ENCODE results near the gene TNRC6C.

Gene TNRC6C, protein sequence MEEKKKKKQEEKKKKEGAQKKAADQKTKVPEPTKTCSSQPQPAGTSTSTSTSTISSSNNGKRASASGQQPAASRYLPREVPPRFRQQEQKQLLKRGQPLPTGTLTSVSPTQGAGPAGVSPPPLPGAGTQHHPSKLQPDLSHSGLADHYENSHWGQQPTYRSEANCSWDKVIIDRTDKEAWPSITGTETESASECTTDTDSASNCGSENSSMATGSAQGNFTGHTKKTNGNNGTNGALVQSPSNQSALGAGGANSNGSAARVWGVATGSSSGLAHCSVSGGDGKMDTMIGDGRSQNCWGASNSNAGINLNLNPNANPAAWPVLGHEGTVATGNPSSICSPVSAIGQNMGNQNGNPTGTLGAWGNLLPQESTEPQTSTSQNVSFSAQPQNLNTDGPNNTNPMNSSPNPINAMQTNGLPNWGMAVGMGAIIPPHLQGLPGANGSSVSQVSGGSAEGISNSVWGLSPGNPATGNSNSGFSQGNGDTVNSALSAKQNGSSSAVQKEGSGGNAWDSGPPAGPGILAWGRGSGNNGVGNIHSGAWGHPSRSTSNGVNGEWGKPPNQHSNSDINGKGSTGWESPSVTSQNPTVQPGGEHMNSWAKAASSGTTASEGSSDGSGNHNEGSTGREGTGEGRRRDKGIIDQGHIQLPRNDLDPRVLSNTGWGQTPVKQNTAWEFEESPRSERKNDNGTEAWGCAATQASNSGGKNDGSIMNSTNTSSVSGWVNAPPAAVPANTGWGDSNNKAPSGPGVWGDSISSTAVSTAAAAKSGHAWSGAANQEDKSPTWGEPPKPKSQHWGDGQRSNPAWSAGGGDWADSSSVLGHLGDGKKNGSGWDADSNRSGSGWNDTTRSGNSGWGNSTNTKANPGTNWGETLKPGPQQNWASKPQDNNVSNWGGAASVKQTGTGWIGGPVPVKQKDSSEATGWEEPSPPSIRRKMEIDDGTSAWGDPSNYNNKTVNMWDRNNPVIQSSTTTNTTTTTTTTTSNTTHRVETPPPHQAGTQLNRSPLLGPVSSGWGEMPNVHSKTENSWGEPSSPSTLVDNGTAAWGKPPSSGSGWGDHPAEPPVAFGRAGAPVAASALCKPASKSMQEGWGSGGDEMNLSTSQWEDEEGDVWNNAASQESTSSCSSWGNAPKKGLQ (N-terminal part only)

DNA sequence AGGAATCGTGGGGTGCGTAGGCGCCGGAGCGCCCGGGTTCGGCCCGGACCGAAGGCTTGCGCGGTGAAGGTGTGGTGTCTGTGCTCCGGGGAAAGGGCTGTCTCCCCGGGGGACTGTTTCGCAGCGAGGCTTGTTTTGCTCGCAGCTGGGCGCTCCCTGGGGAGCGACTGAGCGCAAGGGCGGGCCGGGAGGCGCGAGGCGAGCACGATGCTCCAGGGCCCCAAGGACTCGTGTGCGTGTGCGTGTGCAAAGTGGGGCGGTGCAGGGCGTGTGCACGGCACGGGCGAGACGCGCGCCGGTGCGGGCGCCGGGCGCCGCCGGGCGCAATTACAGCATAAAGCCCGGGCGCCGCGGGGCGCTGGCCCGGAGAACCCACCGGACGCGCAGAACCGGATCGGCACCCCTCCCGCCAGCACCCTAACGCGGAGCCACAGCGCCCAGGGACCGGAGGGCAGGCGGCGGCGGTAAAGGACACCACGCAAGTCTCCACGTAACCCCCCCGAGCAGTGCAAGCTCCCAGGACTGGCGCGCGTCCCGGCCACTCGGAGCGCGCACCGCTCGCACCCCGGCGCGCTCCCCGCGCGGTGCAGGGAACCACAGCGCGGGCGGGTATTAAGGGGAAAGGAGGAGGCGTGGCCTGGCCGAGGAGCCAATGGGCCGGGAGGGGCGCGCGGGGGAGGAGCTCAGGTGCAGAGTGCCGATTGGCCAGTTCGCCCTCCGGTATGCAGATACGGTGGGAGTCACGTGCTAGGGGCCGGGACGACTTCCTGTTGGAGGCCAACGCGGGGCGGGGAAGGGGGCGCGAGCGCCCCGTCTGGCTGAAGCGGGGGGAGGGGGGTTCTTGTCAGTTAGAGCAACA lies at the start of gene TNRC6C:
TSS of gene TNRC6C (plus strand) at position 847 of the 859 bp plus-strand sequence. CDS start 45,504 bp downstream, outside the sequence.
- DNase-seq = peak; percentile 99

DNA sequence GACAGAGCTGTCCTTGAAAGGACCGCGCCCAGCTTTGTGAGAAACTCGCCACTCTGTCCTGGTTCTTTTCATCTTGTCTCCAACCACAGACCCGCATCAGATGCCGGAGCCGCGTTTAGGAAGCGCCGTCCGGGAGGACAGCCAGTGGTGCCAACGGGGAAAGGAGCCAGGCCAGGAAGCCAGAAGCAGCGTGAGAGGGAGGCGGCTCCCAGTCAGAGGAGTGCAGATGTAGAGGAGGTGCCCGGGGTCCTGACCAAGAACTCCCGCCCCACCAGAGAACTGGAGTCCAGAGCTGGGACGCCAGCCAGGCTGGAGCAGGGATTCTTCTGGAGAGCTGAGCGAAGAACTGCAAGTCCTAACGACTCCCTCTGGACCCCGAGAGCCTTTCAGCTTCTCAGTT lies 49.3 kb upstream of the TNRC6C start:
- DNase-seq = no peak

DNA sequence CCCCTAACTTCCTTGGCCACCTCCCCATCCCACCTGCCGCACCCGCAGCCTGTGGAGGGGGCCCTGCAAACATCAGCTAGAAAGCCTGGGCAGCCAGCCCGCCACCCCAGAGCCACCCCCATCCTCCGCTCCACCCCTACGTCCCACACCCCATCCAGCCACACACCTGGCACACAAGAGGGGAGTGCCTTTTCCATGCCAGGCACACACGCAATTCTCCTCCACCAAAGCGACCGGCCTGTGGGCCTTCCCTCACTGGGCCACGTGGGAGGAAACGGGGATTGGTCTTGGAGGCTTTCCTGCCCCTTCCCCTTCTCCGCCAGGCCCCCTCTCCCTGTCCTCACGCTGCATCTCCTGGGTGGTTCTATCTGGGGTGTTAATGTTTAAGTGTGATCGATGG lies 48.7 kb upstream of the TNRC6C start:
- DNase-seq = no peak

DNA sequence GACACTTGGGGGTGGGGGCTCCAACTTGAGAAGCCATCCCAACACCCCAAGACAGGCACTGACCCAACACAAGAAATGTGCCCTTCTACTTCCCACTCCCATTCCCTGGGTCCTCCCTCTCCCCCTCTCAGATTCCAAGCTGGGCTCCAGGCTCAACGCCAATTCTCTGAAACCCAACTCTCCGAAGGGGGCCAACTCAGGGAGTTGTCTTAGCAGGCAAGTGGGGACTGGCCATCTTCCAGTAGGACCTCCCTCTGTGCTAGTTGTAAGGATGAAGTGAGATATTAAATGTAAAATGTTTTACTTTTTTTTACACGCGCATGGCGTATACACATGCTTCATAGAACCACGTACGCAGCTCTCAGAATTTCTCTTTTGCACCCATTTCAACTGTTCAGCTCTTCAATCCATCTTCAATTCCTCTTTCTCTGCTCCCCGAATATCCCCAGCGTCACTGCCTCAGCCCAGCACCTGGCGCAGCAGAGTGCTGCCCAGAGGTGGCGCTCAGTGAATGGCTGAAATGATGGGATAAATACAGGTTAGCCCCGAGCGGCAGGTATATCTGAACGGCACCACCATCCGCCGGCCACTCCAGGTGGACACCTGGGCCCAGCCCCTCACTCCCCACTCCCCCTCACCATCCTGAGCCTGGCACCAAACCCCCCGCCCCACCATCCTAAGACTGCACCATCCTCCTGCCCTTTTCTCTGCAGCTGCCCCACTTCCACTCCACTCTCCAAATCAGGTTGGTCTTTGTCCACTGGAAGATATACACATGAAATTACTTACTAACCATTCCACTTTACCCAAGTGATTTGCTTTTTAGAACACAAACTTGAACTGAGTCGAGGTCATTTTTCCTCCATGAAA lies 43.9 kb upstream of the TNRC6C start:
- DNase-seq = peak; percentile 39

DNA sequence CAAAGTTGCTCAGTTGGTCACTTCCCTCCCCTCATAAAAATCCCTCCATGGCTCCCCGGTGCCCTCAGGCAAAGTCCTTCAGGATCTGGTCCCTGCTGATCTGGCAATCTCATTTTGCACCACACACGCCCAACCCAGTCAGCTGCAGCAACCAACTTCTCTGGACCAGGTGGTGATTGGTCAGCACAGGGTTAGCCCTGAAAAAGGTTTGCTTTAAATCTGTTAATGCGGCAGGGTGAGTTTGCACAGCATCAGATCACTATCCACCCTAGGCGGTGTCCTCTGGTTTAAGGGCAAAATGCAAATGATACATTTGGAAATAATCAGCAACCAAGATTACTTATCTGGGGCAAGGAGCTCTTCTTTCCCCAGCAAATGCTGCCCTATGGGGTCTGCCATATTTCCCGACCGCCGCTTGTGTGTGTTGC lies 42.9 kb upstream of the TNRC6C start:
- no peak for DNase-seq

DNA sequence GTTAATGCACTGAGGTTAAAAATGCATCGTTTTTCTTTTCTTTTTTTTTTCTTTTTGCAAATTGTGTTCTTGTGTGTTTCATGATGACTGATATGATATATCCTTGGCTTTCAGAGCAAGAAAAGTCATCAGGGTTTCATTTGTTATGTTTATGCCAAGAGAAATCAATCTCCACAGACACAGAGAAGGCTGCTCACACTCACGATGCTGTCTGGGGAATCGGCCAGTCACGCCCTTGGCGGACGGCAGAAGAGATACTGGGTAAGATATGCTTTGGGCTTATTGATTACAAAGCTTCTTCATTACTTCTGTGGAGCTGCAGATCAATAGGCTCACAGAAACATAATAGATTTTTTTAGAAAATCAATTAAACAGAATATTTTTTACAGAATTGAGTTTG lies 42.2 kb upstream of the TNRC6C start:
- no peak for DNase-seq

DNA sequence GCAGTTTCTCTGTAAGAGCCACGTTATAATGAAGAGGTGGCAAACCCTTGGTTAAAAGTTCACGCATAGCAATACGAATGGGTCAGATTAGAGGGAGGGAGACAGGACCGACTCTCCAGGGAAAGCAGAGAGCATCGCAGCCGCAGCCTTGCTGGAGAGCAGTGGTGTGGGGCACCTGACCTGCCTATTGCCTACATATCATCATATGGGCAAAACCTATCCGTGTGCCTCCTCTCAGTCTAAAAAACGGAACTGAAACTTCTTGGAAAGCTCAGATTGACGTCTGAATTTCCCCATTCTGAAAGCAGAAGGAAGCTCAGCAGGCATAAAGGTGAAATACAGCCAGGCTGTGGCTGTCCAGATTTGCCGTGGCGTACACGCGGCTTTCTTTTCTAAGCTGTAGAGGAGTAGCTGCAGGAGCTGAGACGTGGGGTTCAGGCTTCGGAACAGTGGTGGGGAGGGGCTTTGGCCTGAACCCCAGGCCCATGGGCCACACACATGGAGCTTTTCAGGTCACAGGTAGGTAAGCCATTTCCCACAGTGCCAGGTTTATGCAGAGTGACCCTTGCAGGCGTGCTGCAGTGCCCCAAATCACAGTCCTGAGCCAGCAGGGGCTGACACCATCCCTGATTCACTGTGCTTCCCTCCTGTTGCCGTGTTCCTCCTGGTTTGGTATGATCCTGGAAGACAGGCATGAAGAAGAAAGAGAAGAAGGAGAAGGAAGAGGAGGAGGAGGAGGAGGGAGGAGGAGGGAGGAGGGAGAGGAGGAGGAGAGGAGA lies 41.6 kb upstream of the TNRC6C start:
- no peak for DNase-seq

DNA sequence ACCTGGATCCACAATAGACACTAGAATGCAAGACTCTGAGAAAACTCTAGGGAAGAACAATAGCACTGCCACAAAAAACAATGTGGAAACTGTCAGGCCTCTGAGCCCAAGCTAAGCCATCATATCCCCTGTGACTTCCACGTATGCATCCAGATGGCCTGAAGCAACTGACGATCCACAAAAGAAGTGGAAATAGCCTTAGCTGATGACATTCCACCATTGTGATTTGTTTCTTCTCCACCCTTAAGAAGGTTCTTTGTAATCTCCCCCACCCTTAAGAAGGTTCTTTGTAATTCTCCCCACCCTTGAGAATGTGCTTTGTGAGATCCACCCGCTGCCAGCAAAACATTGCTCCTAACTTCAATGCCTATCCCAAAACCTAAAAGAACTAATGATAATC lies 39.2 kb upstream of the TNRC6C start:
- no peak for DNase-seq

DNA sequence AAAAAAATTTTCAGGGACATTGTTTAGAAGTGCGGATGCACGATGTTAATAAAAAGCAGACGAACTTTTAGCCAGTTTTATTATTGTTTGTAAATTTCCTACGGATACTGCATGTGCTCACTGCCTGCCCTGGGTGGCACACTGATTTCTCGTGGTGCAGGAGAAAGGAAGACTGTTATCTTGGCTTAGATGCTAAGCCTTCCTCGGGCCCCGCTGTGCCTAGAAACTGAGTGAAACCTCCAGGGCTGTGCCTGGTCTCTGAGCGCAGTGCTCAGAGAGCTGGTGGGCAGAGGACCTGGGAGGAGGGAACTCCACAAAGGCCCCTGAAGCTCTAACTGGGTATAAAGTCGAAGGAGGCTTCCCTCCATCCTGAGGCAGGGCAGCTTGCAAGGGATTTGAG lies 35.4 kb upstream of the TNRC6C start:
- no peak for DNase-seq

DNA sequence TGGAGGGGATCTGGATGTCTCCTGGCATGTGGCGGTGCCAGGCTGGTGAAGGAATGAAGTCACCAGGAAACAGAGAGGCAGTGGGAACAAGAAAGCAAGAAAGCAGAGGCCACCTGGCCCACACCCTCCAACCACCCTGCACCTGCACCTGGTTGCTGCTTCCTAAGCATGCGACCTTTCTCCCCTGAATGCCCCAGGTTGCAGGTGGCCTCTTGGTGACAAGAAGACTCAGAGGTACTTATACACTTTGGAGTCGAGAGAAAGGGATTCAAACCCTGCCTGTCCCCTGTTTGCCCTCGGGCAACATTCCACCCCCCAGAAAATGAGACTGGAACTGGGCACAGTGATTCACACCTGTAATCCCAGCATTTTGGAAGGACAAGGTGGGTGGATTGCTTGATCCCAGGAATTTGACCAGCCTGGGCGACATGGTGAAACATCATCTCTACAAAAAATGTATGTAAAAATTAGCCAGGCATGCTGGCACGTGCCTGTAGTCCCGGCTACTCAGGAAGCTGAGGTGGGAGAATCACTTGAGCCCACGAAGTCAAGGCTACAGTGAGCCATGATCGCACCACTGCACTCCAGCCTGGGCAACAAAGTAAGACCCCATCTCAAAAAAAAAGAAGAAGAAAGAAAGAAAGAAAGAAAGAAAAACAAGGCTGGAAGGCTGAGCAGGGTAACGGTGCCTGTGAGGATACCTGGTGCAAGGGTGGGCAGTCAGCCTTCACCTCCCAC lies 34.6 kb upstream of the TNRC6C start:
- no peak for DNase-seq

DNA sequence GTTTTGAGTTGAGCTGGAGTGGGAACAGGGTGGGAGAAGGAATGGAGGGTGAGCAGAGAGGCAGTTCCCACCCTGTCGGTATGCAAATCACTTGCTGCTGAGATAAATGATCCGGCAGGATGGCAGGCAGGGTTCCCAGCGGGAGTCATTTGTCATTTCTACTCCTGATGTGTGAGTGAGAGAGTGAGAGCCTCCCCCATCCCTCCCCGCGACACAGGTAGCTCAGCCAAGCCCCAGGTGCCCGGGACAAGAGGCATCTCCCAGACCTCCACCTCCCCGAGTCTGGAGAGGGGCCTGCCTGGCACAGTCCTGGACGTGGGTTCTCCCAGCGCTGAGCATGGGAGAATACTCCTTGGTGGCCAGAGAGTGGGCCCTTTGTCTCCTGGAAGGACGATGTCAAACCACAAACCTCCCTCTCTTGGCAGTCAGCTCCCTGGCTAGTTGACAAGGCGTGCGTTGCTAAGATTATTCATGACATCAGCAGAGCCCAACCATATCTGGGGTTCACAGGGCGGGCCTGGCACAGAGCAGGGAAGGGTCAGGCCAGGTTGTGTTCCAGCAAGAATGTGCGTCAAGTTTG lies 33.7 kb upstream of the TNRC6C start:
- DNase-seq = peak; percentile 11

DNA sequence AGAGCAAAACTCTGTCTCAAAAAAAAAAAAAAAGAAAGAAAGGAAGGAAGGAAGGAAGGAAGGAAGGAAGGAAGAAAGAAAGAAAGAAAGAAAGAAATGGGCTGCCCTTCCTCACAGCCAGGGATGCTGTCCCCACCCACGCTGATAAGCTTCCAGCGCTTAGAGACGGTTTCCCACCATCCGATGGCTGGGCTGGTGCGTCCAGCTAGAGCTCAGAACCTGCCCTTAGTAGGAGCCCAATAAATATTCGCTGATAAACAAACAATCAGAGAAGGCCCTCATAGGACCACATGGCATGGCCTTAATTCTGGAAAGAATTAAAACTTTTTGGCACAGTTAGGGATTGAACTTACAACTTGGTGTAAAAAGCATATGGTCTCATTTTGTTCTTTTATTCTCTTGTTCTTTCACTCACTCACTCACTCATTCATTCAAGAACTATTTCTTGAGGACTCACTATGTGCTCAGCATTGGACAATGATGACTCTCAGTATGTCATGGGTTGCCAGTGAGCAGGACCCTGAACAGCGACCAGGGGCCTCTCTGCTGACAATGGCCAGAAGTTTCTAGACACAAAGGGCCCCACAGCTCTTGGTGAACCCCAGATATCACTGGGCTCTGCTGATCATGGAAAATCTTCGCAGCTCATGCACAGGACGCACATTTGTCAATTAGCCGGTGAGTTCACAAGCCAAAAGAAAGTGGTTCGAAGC lies 32.5 kb upstream of the TNRC6C start:
- no peak for DNase-seq

DNA sequence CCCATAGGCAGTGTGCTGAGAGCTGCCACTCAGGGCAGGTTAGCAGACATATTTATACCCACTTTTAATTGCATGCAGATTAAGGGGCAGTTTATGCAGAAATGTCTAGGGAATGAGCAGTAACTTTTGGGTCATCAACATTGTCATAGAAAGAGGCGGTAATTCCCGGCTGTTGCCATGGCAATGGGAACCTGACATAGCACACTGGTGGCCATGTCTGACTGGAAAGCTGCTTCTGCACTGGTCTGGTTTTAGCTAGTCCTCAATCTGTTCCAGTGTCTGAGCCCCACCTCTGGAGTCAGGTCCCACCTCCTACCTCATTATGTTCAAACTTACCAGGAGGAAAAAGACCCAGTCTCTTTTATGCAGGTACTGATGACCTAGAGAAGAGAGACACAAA lies 31.5 kb upstream of the TNRC6C start:
- no peak for DNase-seq

DNA sequence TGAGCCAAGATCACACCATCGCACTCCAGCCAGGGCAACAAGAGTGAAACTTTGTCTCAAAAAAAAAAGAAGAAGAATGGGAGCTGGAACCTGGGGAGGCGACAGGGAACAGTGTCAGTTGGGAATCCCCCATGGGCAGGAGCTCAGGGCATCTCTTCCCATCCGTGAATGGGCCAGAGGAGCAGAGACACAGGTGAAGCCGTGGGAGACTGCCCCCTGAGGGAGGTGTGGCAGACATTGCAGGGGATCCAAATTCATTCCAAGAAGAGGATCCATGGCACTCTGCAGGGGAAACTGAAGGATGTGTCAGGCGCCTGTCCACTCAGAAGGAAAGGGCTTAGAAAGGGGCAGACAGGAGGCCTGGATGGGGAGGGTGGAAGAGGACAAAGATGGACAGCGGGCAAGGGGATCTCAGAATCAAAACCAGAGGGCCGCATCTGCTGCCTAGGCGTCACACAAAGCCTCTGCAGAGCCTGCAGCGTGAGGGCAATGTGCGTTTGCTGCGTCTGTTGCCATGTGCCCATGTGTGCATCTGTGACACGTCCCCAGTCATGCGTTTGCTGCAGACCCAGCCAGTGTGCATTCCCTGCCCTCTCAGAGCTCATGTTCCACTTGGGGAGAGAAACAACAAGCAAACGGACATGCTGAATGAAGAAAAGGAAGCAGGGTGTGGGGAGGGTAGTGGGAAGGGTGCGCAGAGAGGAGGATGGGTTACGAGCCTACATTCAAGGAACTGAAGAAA lies 30.6 kb upstream of the TNRC6C start:
- no peak for DNase-seq

DNA sequence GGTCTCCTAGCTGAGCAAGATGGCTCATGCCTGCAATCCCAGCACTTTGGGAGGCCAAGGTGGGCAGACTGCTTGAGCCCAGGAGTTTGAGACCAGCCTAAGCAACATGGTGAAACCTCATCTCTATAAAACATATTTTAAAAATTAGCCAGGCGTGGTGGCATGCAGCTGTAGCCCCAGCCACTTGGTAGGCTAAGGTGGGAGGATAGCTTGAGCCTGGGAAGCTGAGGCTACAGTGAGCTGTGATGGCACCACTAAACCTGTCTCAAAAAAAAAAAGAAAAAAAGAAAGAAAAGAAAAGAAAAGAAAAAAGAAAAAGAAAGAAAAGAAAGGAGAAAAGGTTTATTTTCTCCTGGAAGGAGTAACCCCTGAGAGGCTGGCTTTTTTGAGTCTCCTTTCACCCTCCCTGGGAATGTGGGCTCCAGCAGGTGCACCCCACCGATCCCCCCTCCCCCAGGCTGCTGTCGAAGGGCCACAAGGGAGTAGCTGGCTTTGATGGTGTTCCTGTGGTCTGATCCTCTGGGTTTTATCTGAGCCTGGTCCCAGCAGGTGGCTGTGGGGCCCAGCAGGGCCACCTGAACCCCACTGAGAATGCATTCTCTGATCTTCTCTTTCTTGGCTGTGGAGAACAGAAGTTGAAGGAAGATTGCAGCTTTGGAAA lies 29.9 kb upstream of the TNRC6C start:
- DNase-seq = no peak

DNA sequence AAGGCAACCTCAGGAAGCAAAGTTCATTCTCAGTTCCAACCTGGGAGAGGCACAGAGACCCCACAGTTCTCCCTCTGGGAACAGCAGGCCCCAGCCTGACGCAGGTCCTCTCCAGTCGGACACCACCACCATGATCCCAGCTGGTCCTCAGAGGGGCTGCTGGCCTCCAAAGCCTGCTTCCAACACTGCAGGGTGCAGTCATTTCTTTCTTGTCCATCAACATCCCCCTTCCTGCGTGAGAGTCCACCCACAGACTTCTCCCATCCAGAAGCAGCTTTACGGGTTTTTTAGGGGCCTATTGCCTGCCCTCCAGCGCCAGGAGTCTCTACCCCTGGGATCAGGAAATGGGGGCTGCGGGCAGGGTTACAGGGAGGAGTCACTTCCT lies 29.3 kb upstream of the TNRC6C start:
- no peak for DNase-seq

DNA sequence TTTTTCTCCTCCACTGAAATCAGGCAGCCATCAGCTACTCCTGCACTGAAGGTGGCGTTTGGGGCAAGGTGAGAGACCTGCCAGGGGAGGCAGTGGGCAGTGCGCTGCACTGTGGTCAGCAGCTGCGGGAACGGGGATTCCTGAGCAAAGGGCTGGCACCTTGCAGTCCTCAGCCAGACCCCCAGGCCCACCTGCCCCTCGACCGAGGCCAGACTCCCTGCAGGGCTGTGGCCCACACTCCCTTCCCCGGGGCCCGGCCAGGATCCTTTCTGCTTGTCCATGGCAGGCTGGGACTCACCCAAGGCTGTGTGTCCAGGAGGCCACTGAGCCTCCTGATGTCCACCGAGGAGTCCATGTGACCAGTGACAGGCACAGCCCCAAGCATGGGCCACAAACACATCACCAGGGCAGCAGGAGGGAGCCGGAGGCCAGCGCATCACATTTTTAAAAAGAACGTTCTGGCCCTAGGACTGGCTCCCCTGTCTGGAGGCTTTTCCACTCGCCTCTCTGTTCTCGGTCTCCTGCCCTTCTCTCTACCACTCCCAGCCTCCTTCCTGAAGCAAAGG lies 28.5 kb upstream of the TNRC6C start:
- no peak for DNase-seq

All from fibroblast of skin of right quadriceps (primary cell).